HL-60 (cell line): ENCODE measurements around the gene TPM4.

Experiments used
- CTCF ChIP-seq: IDR thresholded peaks from one replicate; pipeline ENCODE4 v1.5.1; 2011; ENCODE audit warnings: low read length, control low read depth, inconsistent platforms; ENCODE audit not compliant: insufficient read depth
- GABPA ChIP-seq: IDR thresholded peaks from 2 replicates; pipeline ENCODE4 v1.6.1; 2012; ENCODE audit warnings: low read depth
- POLR2AphosphoS5 ChIP-seq: IDR thresholded peaks from 2 replicates; pipeline ENCODE4 v1.6.1; 2012; ENCODE audit warnings: low read depth
- REST ChIP-seq: IDR thresholded peaks from 2 replicates; pipeline ENCODE4 v1.6.1; 2012; ENCODE audit warnings: low read depth; ENCODE audit not compliant: insufficient replicate concordance

DNA sequence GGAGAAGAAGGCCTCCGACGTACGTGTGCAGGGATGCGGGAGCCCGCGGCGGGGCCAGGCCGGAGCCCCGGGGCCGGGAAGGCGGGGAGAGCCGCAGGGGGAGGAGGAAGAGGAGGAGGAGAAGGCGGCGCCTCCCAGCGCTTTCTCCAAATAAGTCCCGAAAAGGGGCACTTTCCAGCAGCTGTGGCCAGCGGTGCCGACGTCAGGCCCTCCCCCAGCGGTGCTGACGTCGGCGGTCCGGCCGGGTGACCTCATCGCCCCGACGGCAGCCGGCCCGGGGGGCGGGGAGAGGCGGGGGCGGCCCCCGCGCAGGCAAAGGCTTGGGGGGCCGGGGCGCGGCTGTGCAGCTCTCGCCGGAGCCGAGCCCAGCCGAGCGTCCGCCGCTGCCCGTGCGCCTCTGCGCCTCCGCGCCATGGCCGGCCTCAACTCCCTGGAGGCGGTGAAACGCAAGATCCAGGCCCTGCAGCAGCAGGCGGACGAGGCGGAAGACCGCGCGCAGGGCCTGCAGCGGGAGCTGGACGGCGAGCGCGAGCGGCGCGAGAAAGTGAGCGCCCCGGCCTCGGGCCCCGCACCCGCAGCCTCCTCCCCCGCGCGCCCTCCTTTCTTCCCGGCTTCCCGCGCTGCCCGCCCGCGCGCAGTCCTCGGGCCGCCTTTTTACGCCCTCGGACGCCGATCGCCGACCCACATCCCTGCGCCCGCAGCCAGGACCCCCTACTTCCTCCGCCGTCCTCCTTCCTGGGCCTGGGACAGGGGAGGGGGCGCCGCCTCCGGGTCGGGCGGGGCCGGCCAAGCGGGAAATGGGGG, at the start of gene TPM4:
- TF ChIP-seq CTCF (no peak), POLR2AphosphoS5 (peak; percentile 18; the same call in 1 of the 2 replicates), REST (no peak), GABPA (no peak)
